Activated T-cell treated with anti-CD3 and anti-CD28 coated beads for 24 hours (primary cell): Measurements from ENCODE around the gene CHRNA5.
A peak's percentile ranks its signal among the peaks of the same experiment; 100 is the strongest.
"Not testable (repeated sequence)": the region's sequence is repeated elsewhere in the genome, so short reads cannot be mapped to it uniquely, and the experiment has no call there.

Source experiments
- DNase-seq: peaks from one replicate; pipeline ENCODE4 v3.0.0-alpha.2; 2020; ENCODE audit warnings: low read depth

The CHRNA5 gene

DNA sequence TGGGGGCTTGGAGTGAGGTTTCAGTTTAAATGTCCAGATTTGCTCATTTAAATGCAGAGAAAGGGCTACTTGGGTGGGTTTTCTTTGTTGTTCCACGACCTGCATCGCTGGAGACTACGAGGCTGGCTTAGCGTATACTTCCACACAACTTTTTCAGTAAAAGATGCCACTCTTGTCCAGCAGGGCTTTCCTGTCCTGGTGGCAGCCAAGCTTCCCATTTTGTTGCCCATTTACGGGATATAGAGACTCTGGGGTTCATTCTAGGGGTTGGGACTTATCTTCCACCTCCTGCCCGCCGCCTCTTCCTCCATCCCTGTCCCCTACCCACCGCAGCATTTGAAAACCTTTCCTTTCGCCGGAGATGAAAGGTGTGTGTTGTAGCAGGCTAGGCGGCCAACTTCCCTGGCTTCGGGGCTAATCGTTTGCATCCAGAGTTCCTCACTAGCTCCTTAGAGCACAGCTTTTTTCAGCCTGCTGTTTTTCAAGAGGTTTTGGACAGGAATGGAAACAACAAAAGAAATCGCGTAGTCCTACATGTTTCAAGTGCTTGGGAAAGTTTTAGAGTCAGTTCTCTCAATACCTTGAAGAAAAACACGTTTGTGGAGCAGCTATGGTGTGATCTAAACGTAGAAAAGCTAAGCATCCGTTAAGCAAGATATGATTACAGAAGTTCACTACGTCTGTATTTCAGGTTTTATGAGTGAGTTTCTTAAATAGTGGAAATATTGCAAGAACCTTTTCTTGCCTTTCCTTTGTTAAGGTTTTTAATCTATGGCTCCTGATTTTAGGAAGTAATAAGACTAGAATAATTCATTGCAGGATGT is 843 bp downstream of the CHRNA5 start:
- no peak for DNase-seq

DNA sequence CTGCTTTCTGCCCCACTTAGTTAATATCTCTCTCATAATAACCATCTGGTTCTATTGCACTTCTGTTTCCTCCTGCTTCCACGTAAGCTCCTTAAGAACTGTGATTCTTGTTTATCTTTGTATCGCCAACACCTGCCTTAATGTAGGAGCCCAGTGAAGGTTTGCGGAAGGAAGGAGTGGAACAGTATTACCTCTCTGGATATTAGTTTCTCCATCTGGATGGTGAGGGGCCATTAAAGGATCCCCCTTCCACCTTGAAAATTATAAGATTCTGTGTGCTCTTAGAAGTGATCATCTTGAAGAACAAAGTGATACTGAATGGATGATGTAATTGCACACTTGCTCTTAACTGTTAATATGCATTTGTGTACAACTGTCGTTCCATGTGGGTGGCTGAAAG is 2.2 kb downstream of the CHRNA5 start:
- DNase-seq: no peak

DNA sequence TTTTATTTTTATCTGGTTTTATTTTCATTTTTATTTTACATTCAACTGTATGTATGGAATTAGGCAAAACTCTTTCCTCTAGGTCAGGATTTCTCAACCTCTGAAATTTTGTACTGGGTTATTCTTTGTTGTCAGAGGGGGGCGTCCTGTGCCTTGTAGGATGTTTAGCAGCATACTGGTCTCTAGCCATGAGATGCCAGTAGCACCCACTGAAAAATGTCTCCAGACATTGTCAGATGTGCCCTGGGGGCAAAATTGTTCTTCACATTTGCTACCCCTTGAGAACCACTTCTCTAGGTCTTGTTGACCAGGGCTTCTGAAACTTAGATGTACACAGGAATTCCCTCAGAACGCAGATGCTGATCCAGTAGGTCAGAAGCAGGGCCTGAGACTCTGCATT is 5.4 kb downstream of the CHRNA5 start:
- DNase-seq: no peak

DNA sequence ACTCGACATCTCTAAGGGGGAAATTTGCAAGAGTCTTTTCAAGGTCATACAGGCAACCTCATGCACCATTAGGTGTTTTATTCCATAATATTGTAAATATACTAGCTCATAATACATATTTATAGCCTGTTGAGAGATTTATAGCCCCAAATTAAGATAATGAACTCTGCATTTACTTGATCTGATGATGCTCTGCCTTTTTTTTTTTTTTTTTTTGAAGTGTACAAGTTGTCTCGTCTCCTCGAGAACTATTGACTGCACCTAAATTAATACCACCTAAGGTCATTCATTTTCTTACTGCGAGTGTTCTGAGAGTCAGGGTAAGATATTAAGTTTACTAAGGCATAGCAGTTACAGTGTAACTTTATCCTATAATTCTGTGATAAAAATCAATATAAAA is 6.1 kb downstream of the CHRNA5 start:
- DNase-seq: no peak

DNA sequence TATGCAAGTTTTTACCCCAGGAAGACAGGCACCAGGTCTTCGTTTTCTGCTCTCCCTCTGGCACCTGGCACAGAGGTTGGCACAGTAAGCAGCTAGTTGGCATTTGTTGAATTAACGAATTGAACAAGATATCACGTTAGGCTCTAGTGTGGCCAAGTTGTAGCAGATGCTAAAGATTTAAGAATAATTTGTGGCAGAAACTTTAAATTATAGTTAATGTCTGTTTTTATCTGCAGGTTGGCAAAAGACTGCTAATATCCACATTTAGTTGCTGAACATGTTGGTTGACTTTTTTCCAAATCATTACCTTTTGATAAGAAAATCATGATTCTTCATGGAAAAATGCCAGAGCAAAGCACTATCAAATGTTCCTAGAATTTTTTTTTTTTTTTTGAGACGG is 8.1 kb downstream of the CHRNA5 start:
- DNase-seq: no peak

DNA sequence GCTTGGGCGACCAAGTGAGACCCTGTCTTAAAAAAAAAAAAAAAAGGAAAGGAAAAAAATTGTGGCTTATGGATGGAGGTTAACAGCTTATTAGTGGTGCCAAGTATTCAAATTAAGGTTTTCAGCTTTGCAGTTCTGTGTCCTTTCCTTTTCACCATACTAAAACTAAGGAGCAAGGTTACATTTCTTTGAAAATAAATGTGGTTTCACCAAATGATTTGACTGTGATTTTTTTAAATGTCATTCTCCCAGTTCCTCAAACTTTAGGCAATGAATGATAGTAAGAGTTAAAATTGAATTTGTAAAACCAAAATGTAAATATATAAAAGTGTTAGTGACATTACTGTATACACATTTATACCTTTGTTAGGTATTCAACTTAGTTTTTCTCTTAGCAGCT is 9.6 kb downstream of the CHRNA5 start:
- no peak for DNase-seq

DNA sequence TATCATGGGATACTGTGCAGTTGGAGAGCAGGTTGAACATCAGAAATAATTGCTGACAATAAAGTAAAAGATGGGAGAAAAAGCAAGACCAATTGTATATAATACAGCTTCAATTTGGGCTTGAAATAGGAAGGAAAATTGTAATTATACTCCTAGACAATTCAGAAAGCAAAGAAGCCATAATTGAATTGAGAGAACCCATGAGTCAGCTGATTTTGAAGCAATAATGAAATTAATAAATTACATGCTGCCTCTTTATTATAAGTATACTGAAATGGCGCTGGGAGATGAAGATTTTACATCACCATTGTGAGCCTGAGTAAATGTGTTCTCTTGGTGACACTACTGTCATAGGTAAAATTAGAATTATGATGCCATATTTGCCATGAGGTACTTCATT is 32.3 kb downstream of the CHRNA5 start:
- no peak for DNase-seq

DNA sequence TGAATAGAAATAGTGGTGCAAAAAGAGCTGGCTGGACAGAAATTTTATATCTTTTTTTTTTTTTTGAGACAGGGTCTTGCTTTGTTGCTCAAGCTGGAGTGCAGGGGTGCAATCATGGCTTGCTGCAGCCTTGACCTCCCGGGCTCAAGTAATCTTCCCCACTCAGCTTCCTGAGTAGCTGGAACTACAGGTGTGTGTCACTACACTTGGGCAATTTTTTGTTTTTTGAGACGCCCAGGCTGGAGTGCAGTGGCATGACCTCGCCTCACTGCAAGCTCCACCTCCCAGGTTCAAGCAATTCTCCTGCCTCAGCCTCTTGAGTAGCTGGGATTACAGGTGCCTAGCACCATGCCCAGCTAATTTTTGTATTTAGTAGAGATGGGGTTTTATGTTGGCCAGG is 33.0 kb downstream of the CHRNA5 start:
- DNase-seq: no peak

DNA sequence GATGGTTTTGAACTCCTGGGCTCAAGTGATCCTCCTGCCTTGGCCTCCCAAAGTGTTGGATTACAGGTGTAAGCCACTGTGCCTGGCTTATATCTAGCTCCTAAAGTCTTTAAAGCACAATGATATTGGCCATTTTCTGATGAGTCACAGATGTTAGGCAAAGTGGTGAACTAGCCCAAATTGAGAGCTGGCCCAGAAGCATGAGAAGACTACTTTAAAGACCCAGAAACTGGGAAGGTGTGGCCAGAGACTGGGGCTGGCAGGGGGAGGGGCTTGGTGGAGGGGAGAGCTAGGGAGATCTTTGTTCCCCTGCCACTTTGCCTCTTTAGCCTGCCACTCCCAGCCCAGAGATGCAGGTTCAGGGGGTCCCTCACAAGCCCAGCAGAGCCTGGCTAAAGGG is 33.9 kb downstream of the CHRNA5 start:
- DNase-seq: no peak

DNA sequence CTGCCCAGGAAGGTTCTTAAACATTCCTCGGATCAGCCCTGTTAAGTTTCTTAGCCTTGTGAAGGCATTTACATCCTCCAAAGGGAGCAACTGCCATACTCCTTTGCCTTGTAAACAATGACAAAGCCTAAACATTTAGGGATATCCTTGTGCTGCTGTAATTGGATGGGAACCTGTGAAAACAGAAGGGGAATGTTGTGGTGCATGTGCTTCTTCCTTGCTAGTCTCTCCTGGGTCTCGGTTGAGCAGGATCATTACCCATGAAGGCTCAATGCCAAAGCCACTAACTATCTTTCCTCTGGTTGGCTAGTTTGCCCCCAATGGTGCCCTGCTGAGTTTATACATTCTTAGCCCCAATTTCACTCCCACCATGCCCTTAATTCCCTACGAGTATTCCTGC is 38.1 kb downstream of the CHRNA5 start:
- no peak for DNase-seq

DNA sequence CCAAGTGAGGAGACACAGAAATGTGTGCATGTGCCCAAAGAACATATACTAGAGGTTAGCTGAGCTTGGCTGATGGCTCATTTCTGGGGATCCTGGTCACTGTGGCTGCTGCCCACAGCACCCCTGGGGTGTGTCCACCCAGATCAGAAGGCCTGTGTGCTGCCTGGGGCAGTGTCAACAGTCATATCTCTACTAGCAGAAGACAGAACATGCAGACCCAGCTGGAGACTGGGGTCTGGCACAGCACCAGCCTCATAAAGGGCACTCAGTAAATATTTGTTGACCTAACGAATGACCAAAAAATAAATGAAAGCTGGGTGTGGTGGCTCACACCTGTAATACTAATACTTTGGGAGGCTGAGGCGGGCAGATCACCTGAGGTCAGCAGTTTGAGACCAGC is 39.1 kb downstream of the CHRNA5 start:
- no peak for DNase-seq

DNA sequence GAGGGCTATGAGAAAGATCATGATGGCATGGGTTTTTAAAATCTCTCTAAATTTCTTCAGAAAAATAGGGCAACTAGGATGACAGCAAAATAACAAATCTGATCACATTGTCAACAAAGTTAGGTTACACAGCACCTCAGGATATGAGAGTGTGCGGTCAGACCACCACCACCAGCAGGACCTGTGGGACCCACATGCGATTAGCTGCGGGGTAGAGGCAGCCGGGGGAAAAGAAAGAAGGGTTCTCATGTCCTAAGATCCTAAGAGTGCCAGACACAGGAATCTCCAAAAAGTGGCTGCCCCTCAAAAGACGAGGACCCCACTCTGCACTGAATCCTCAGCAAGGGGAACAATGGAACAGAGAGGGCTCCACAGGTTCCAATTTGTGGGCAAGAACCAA is 39.9 kb downstream of the CHRNA5 start:
- no peak for DNase-seq

DNA sequence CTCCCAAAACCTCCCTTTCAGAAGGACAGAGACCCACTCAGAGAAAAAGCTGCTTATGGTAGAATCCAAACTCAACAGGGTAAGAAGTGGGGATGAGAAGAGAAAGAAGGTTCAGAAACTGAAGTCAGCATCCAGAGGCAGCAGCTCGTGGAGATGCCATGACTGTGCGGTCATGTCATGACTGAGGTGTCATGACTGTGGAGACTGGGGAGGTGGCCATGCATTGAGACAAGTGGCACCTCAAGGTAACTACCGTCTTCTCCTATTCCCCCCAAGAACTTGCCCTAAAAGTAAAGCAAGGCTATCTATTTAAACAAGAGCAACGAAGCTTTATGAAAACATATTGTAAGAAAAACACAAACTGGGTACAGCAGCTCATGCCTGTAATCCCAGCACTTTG is 40.4 kb downstream of the CHRNA5 start:
- no peak for DNase-seq

DNA sequence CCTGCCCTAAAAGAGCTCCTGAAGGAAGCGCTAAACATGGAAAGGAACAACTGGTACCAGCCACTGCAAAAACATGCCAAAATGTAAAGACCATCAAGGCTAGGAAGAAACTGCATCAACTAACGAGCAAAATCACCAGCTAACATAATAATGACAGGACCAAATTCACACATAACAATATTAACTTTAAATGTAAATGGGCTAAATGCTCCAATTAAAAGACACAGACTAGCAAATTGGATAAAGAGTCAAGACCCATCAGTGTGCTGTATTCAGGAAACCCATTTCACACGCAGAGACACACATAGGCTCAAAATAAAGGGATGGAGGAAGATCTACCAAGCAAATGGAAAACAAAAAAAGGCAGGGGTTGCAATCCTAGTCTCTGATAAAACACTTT is 44.2 kb downstream of the CHRNA5 start:
- DNase-seq: not testable (repeated sequence)

DNA sequence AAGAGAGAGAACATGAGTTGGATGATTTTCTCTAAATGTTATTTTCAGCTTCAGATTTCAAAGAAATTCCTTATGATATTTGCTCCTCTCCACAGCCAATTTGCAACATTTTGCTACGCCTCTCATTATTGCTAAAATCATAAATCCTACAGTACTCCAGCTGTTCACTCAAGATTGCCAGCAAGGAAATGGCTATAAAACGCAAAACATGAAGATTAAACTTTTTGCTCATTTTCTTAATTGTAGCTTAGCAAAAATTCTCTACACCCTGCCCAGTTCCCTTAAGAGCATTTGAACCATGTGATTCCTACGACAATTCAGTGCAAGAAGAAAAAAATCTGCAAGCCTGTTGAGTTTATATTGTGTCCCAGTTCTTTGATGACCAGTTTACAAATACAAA is 48.7 kb downstream of the CHRNA5 start:
- no peak for DNase-seq

DNA sequence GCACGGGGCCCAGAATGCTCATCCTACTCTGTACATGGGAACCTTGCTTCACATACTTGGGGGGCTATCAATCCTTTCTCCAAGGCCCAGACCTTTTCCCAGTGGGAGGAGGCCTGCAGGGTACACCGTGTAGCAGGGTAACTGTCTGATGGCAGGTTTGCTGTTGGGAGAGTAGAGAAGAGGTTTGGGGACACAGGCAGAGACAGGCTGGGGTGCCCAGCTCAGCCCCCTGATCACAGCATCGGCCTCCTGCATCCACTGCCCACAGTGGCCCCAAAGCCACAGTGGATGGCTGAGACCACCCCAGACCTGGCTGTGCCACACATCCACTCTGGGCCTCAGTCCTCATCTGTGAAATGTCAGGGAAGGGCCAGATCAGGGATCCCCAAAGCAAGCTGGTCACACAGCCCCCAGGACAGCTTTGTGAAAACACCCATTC is 49.9 kb downstream of the CHRNA5 start:
- DNase-seq: no peak

DNA sequence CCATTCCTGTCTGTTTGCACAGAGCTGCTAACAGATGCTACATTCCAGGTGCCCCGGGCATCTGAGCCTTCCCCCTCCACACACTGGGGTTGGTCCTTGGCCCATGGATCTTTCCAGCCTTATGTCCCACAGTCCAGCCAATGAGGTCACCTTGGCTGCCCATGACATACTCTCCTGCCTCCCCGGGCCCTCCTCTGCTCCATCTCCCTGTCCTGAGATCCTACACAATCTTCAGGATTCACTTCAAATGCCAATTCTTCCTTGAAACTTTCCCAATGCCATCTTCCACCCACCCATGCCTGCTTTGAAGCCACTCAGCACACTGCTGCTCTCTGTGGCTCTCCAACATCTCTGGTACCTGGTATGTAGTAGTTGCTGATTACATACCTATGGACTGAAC is 51.2 kb downstream of the CHRNA5 start:
- no peak for DNase-seq

DNA sequence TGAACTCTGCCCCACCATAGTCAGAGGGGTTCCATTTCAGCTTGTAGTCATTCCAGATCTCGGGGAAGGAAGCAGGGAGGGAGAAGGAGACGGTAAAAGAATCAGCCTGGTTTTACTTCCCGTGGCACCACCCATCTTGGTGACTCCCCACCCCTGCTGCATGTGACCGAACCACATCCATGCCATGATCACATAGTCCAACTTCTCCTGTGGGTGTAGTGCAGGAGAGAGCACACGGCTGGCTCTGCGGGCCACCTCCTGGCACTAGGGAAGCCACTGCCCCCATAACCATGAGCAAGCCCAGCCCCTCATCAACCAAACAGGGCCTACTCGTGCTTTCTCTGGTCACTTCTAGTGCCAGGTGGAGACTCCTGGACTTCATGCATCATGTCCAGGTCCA is 51.8 kb downstream of the CHRNA5 start:
- DNase-seq: no peak

DNA sequence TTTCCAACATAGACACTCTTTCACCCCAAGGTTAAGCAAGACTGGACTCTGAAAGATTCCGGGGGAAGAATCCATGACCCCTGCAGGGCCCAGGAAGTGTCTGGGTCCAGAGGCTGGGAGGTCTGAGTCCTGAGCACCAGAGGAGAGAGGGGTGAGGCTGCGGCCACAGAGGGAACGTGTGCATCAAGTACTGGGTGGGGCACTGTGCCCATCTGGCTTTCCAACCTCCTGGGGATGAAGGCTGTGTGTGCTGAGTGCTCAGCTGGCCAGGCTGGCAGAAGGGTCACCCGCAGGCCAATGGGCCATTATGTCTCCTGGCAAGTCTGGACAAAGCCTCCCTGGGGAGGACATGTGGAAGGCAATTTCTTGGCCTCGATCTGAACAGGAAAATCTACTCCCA is 52.2 kb downstream of the CHRNA5 start:
- no peak for DNase-seq

DNA sequence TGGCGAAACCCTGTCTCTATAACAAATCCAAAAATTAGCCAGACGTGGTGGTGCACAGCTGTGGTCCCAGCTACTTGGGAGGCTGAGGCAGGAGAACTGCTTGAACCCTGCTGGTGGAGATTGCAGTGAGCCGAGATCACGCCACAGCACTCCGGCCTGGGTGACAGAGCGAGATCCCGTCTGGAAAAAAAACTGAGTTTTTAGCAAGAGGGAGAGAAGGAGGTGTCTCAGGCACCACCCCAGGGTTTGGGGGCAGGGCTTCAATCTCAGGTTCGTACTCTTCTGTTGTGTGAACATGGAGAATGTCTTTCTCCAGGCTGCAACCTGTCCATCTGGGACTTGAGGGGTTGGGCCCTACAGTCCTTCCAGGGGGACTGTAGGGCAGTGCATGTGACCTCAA is 52.7 kb downstream of the CHRNA5 start:
- DNase-seq: no peak

DNA sequence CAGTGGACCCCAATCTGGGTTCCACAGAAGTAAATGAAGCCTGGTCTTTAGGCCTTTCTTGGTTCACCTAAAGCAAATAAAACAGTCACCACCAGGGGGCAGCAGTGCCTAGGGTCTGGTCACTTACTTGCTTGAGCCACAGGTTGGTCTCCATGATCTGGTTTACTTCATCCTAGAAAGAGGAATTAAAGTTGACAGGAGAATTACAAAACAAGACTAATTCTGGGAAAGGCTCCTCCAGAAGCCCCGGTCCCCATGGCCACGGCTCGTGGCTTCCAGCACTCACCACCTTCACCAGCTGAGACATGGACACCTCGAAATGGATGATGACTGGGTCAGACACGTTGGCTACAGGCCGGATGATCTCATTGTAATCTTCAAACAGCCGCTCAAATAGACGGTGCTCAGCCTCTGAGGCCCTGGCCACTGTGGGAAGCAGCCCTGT is 53.2 kb downstream of the CHRNA5 start:
- peak; percentile 73 for DNase-seq

DNA sequence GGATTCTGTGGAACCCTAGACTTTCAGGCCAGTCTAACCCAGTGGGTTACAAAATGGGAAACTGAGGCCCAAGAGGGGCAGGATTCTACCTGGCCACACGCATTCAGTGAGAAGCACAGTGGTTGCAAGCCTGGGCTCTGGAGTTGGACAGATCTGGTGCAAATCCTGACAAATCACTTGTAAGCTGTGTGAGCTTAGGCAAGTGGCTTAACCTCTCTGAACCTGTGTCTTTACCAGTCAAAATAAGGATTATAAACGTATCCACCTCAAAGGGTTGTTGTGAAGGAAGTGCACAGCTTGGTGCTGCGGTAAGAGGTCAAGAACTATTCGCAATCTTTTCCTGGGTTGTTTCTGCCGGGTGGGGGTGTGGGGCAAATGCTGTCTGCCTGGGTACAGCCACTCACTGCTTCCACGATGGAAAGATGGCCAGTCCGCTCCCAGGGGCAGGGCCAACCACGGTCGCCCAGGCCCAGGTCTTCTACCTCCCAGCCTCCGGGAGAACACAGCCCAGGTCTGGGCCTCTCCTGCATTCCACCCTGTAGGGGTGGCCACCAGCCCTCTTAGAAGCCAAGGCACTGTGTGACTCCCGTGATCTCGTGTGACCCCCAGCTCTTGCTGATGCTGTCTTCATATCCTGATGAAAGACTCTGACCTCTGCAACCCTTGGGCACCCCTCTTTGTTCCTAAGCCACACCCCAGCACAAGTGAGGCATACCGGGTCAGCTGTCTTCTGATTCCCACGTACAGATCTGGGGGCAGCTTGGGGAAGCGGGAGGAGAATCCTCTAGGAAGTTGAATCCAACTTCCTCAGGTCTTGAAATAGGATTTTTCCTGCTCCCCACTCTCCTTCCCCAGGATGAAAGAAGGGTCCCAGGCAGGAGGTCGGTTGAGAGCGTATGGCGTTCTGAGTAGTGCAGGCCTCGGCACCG is 54.0 kb downstream of the CHRNA5 start:
- DNase-seq: no peak

DNA sequence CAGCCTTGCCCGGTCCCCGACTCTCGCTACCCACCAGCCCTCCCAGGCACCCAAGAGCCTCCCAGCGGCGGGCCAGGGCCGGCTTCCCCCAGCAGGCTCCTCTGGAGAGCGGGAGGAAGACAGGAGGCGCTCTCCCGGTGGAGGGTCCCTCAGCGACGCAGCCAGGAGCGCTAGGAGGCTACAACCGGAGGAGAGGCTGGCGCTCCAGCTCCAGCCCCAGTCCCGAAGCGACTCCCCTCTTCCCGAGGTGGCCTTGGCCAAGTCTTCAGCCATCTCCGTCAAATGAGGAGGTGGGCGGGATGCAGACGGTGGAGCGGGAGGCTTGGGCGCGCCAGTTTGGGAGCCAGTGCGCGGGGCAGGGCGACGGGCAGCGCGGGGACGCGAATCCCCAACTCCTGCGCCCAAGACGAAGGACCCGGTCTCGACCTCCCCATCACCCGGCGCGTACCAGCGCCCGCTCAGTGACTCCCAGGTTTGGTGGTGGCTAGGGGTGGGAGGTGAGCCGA is 54.8 kb downstream of the CHRNA5 start:
- no peak for DNase-seq
